GM18873 (cell line): ENCODE measurements around the gene WNT3A.
"Not testable (repeated sequence)": the region's sequence is repeated elsewhere in the genome, so short reads cannot be mapped to it uniquely, and the experiment has no call there.

Experiments
- ATAC-seq: cut with Tn5 transposase; IDR thresholded peaks from one replicate; pipeline ENCODE4 v1.9.1; 2021; ENCODE audit warnings: mild to moderate bottlenecking, moderate library complexity, moderate number of reproducible peaks; ENCODE audit not compliant: unreplicated experiment, low FRiP score

WNT3A gene, protein sequence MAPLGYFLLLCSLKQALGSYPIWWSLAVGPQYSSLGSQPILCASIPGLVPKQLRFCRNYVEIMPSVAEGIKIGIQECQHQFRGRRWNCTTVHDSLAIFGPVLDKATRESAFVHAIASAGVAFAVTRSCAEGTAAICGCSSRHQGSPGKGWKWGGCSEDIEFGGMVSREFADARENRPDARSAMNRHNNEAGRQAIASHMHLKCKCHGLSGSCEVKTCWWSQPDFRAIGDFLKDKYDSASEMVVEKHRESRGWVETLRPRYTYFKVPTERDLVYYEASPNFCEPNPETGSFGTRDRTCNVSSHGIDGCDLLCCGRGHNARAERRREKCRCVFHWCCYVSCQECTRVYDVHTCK

GRCh38 chr1:228006786-228007048 is at the start of gene WNT3A:
TSS of gene WNT3A (plus strand) at chr1:228006998. CDS start at chr1:228007129, 131 bp downstream.
- ATAC-seq = no peak

- no peak for ATAC-seq
Measured at GRCh38 chr1:227958617-227959324, 48.0 kb upstream of the WNT3A start.

GRCh38 chr1:227959325-227959860 is 47.4 kb upstream of the WNT3A start:
- no peak for ATAC-seq

DNA sequence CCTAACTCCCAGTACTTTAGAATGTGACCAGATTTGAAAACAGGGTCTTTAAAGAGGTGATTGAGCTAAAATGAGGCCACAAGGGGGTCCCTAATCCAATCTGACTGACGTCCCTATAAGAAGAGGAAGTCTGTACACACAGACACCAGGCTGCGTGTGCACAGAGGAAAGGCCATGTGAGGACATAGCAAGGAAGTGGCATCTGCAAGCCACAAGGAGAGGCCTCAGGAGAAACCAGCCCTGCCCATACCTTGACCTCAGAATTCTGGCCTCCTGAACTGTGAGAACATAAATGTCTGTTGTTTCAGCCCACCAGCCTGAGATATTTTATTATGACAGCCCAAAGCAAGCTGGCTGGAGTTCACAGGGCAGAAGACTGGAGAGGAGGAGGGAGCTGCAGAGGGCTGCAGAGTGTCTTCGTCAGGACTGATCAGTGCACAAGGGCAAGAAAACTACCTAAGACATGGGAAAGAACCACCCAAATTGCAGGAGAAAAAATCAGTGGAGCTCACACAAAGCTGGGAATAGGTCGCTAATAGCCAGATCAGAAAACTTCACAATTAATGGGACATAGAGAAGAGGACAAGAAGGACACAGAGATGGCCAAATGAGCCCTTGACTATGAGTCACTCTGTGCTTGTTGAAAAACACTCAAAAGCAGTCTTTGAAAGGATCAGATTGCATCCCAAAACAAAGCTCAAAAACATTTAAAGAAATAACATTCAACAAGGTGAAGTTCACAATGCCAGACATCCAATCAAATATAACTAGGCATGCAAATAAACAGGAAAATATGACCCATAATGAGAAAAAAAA is 44.9 kb upstream of the WNT3A start:
- ATAC-seq = no peak

DNA sequence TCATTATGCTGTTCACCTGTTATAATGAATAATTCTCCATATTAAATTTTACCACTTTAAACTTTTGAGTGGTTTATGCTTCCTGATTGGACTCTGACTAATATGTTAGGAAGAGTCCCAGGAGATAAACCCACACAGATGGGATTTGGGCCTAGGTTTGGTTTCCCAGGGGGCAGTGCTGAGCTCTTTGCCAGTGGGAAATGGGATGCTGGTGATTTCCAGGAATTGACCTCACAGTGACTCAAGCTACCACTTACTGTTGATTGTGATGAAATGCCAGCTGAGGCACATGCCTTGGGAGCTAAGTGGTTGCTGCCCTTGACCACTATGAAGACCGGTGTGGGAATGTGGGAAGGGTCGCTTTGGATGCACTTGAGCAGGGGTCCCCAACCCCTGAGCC is 40.1 kb upstream of the WNT3A start:
- not testable (repeated sequence) for ATAC-seq

- not testable (repeated sequence) for ATAC-seq
Measured at GRCh38 chr1:227967815-227968214, 39.0 kb upstream of the WNT3A start.

GRCh38 chr1:227970076-227970995 is 36.5 kb upstream of the WNT3A start:
- not testable (repeated sequence) for ATAC-seq

- ATAC-seq = not testable (repeated sequence)
Measured at GRCh38 chr1:227971216-227971615, 35.6 kb upstream of the WNT3A start.

GRCh38 chr1:227971643-227972282 is 35.0 kb upstream of the WNT3A start:
- not testable (repeated sequence) for ATAC-seq

- ATAC-seq = not testable (repeated sequence)
Measured at GRCh38 chr1:227972283-227972679, 34.5 kb upstream of the WNT3A start.

GRCh38 chr1:227972843-227973374 is 33.9 kb upstream of the WNT3A start:
- ATAC-seq = not testable (repeated sequence)

DNA sequence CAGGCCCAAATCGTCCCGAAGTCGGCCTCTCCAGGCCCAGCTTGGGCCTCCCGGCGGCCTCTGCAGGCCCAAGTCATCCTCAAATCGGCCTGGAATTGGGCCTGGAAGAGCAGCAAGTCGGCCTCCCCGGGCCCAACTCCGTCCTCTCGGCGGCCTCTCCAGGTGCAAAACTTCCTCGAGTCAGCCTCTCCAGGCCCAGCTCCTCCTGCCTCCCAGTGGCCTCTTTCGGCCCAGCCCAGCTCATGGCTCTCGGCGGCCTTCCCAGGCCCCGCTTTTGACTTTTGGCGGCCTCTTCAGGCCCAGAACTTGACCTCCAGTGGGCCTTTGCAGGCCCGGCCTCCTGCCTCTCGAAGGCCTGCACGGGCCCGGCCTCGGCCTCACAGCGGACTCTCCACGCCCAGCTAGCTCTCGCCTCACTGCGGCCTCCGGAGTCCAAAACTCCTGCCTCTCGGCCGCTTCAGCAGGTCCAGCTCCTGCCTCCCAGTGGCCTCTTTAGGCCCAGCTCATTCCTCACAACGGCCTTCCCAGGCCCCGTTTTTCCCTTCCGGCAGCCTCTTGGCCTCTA is 33.0 kb upstream of the WNT3A start:
- ATAC-seq = not testable (repeated sequence)

- ATAC-seq = not testable (repeated sequence)
Measured at GRCh38 chr1:227975583-227976283, 31.1 kb upstream of the WNT3A start.

DNA sequence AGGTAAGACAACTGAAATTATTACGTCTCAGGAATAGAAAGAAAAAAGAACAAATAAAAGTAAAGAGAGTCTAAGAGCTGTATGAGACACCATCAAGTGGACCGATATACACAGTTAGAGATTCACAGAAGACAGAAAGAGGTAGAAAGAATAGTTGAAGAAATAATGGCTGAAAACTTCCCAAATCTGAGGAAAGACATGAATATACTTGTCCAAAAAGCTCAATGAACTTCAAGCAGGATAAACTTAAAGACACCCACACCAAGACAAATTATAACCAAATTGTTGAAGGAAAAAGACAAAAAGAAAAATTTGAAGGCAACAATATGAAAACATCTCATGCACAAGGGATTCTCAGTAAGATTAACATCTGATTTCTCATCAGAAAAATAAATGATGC is 19.6 kb upstream of the WNT3A start:
- no peak for ATAC-seq

DNA sequence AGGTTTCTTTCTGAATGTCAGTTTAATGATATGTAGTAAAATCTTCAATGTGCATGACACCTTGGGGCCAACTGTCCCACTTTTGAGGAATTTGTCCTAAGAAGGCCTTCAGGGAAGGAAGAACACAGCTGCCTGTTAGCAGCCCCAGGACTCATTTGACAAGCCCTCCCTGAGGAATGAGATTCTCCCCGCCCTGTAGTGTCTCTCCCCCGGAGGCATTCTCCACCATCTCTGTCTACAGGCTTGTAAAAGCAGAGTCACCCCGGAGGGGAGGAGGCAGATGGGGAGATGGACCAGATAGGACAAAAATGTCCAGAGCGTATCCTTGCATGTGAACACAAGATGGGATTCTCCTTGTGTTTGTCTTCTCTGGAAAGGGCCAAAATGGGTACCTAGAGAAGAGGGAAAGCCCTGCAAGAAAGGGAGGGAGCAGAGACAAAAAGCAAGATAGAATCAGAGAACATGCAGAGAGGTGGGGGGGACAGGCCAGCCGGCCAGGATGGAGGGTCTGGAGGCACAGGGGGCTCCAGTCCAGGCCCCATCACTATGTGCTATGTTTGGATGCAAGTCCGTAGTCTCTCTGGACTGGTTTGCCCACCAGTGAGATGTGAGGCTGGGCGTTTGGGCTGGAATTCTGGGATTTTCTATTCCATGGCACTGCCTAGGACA is 12.0 kb upstream of the WNT3A start:
- no peak for ATAC-seq

DNA sequence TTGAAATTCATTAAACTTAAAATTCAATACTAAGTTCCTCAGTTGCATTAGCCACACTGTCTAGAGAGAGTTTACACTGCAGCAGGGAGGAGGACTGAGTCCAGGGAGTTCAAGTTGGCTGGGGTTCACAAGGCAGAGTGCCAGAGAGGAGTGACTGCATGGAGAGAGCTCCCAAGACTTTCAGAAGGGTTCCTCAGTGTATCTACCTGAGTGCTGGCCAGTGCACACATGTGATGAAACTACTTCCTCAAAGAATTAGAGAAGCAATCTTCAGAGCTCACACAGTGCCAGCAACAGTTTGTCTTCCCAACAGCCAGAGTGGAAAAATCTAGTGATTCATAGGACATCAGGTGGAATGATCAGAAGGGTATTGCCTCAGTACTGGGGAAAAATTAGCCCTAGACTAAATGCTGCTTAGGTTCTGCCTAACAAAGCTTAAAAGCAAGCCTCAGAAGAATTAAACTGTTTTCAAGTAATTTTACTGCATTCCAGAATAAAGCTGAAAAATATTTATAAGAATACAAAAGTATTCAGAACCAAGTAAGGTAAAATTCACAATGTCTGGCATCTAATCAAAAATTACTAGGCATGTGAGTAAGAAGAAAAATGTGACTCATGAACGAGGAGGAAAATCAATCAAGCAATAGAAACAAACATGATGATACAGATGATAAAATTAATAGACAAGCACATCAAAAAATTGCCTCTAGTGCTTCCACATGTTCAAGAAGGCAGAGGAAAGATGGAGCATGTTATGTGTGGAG is 10.4 kb upstream of the WNT3A start:
- no peak for ATAC-seq
